Measurements from ENCODE around the gene MBTPS1.
"Not testable (repeated sequence)": the region's sequence is repeated elsewhere in the genome, so short reads cannot be mapped to it uniquely, and the experiment has no call there.

The MBTPS1 gene

DNA sequence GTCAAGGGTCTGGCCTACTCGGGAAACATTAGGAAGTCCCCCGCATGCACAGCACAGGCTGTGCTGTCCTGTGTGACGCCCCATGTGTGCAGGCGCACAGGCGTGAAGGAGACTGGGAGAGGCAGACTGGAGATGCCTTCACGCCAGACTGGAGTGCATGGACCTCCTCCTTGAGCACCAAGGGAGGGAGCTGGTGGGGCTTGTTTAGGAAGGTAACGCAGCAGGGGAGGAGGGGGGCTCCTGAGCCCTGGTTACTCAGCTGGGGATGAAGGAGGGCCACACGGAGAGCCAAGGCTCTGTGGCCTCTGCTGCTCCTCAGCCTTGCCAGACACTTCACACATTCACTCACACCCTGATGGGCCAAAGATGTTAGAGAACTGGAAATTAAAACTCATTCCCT lies 20.5 kb upstream of the MBTPS1 start:
- no peak for DNase-seq (ENCODE audit: low spot score)

DNA sequence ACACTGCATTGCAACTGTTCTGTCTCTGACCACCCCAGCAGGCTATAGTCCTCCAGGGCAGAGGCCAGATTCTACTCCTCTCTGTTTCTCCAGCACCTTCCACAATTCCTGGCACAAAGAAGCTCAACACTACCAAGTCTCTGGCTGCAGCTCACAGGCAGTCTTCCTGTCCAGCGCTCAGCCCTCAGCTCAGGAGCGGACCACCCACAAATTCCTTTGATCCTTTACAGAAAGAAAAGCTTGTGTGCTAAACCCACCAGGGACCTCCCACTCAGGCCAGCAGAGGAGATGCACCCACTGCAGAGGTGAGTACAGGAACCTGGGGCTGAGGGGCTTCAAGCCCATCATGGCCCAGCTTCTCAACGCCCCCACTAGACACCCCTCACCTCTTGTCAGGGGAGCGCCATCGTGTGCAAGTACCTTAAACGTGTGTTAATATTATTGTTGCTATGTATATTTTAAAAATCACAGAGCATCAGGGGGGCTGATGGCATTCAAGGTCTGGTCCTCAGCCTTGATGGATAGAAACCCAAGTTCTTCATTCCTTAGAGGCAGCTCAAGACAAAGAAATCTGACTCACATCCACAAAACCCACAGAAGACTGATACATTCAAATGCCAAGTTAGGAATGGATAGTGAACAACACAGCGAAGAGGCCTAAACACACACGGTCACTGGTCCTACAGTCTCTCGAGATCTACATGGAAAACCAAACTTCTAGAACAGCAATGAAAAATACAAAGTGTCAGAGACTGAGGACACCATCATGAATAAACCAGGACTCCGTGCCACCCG lies 19.8 kb upstream of the MBTPS1 start:
- no peak for DNase-seq (ENCODE audit: low spot score)

DNA sequence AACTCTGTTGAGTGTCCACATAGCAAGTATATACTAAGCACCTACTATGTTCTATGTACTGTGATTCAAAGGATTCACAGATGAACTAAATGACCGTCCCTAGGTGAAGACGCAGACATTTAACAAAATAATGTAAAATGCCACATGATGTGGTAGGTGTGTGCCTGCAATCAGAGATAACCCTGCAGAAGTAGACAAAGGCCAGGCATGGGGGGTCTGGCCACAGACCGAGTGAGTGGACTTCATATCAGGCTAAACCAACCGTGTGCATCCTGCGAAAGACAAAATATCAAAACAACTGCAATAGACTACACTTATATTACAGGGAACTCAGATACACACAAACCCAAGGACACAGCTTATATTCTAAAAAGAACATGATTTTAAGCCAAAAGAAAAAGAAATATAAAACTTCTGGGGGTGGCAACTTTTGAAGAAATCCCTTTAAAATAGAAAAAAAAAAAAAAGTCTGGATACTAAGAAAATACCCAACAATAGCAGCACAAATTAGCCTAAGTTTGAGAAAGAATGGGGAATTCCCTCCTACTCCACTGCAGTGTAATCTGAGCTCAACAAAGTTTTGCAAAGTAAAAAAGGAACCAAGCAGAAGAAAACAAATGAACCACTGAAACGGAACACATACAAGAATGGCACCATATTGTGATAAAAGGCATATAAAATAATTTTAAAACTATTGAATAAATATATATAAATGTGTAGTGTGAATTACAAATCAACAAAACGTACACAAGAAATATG lies 16.0 kb upstream of the MBTPS1 start:
- no peak for DNase-seq (ENCODE audit: low spot score)

DNA sequence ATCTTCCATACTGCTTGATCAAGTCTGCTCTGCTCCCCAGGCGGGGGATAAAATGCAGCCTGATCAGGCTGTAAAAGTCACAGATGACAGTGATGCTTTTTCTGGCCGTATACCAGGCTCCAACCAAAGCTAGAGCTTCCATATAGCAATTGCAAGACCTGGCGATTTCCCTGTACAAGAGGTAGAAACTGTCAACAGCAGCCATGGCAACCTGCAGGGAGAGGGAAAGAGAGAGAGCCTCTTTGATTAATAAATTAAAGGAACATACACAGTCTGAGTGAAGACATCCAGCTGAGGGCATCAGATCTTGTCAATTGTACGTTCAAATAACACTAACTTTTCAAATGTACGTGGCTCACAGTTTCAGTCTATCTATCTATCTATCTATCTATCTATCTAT lies 14.4 kb upstream of the MBTPS1 start:
- no peak for DNase-seq (ENCODE audit: low spot score)

DNA sequence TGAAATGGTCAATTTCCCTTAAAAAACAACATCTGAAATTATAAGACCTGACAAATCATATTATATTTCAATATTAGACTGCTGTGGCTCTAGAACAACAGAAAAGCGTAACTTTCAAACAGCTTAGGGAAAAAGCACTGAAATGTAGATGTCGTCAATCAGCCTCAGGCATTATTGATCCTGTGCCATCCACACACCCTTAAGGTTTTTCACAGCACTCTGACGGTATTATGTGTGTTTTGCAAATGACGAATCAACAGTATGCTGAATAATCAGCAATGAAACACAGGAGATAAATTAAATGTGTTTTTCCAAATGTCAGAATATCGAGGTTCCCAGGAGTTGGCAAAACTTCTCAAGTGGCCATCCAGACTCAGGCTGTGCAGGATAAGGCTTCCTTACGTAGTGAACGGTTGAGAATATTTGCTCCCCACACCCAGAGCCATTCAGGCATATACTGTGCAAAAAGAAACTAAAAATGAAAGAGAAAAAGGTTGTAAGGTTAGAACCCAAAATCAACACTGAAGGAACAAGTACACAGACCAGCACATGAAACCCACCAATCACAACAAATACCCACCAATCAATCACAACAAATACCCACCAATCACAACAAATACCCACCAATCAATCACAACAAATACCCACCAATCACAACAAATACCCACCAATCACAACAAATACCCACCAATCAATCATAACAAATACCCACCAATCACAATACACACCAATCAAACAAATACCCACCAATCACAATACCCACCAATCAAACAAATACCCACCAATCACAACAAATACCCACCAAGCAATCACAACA lies 7.7 kb upstream of the MBTPS1 start:
- DNase-seq (ENCODE audit: low spot score) = no peak

DNA sequence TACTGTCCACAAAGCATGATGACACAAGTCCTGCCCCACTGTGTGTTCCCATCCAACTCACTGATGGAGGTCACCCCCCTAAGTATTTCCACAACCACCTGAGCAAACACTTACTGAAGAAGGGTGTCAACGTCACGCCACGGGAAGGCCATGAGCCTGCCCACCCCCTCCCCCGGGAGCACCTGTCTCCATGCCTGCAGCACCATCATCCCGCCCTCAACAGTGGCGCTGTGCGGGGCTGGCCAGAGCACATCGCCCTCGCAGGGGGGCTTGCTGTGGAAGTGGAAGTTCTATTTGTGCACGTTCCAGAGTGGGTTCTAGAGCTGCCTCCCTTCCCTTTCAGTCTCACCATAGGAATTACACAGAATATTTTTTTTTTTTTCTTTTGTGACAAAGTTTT lies 4.3 kb upstream of the MBTPS1 start:
- DNase-seq (ENCODE audit: low spot score) = no peak

DNA sequence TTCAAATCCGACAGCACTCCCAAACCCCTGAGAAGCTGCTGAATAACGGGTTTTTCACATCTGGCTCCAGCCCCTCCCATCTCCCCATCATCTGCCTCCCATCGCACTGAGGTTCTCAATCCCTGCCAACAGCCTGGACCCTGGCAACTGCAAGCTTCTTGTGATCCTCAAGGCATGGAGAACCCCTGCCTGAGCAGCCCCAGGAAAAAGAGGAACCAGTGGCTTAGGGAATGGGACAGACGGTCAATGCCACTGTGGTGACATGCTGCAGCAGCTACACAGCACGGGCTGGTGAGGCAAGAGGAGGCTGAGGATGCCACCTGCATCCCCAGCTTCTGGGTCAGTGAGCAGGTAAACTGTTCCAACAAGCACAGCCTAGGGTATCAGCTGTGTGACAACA lies 3.3 kb upstream of the MBTPS1 start:
- DNase-seq (ENCODE audit: low spot score) = no peak

DNA sequence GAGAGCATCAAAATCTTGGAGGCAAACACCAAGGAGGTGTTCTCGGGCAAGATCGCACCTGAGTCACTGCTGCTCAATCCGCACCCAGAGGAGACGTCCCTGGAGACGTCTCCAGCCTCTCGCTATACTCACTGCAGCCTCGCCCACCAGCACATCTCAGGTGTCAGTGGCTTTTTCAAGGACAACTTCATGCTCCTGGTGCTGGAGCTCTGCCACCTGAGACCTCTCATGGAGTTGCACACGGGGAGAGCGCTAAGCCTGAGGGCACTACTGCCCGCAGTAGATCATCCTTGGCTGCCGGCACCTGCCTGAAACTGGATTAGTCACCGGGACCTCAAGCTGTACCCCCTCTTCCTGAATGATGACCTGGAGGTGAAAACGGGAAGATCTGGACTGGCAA lies 2.6 kb upstream of the MBTPS1 start:
- DNase-seq (ENCODE audit: low spot score) = no peak

DNA sequence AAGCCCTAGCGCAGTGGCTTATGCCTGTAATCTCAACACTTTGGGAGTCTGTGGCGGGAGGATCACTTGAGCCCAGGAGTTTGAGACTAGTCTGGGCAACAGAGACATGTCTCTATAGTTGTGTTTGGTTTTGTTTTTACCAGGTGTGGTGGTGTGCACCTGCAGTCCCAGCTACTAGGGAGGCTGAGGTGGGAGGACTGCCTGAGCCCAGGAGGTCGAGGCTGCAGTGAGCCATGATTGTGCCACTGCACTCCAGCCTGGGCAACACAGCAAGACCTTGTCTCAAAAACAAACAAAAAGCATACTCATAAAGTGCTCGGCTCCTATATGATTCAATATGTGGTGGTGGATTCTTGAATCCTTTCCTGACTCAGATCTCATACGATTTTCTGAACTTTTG lies 1.6 kb upstream of the MBTPS1 start:
- DNase-seq (ENCODE audit: low spot score) = not testable (repeated sequence)

DNA sequence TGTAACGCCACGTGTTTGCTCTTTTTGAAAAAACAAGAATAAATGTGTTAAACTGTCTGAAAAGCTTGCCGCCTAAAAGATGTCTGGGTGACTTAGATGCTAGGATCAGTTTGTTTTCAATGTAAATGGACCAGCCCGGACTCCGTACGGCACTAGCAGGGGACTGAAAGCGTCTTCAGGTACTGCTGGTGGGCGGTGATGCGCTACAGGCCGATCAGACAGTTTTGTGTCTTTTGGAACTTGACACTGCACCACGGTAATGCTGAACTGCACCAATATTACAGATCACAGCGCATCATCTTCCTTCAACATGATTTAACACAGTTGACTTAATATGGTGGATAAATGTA lies 727 bp upstream of the MBTPS1 start:
- DNase-seq (ENCODE audit: low spot score) = no peak

DNA sequence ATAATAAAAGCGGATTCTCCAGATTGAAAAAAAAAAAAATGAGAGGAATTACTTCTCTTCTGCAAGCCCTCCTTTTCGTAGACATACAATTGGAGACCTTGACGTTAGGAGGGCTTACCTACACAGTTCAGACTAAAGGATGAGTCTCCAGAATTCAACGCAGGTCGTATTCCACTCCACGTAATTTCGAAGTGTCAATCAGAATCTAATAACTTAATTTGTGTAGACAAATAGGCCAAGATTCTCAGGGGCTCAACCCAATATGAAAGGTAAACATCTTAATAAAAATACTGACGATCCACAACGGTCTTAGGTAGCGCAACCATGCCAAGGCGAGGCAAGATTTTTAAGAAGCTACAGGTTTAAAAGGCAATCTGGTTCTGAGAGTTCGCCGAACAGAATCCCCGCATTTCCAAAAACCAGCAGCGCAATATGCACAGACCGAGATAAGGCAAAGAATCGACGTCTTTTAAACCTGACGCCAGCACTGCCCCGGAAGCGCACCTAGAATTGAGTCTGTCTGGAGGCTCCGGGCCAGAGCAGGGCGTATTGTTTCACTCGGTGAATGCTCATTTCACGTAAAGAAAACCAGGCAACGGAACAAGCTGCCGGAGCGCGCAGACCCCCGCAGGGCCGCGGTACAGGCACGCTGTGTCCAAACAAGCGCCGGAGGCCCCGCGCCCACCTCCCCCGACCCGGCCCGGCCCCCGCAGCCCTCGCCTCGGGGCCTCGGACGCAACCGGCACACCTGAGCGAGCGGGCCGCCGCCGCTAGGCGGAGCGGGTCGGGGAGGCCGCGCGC lies 623 bp downstream of the MBTPS1 start:
- no peak for DNase-seq (ENCODE audit: low spot score)

DNA sequence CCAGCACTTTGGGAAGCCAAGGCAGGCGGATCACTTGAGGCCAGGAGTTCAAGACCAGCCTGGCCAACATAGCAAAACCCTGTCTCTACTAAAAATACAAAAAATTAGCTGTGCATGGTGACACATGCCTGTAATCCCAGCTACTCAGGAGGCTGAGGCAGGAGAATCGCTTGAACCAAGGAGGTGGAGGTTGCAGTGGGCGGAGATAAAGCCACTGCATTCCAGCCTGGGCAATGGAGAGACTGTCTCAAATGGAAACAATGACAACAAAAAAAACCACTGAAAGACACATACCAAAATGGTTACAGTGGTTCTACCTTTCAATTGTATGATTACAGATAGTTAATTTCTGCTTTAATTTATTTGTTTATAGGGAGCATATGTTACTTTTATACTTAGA lies 4.8 kb downstream of the MBTPS1 start:
- DNase-seq (ENCODE audit: low spot score) = not testable (repeated sequence)

DNA sequence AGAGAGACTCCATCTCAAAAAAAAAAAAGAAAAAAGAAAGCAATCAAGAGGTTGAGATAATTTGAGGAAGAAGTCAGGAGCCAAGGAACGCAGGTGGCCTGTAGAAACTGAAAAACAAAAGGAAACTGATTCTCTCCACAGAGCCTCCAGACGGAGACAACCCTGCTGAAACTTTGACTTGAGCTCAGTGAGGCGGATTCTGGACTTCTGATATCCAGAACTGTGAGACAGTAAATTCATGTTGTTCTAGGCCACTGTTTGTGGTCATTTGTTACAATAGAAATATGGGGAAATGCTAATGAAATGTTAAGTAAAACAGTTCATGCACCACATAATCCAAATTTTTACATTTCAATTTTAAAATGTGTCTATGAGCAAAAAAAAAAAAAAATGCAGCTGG lies 5.2 kb downstream of the MBTPS1 start:
- no peak for DNase-seq (ENCODE audit: low spot score)

DNA sequence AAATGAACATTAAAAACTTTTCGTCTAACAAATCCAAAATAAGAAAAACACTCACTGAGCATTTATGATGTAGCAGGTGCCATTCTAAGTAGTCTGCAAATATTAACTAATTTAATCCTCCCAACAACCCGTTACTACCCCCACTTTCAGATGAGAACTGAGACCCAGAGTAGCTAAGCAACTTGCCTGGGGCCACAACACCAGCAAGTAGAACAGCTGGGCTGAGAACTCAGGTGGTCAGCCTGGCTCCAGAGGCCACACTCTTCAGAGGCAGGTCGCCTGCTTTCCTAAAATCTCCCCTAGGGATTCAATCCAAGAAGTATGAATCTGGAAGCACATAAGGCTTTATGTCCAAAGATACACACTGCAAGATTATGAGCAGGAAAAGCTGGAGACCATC lies 6.2 kb downstream of the MBTPS1 start:
- no peak for DNase-seq (ENCODE audit: low spot score)

DNA sequence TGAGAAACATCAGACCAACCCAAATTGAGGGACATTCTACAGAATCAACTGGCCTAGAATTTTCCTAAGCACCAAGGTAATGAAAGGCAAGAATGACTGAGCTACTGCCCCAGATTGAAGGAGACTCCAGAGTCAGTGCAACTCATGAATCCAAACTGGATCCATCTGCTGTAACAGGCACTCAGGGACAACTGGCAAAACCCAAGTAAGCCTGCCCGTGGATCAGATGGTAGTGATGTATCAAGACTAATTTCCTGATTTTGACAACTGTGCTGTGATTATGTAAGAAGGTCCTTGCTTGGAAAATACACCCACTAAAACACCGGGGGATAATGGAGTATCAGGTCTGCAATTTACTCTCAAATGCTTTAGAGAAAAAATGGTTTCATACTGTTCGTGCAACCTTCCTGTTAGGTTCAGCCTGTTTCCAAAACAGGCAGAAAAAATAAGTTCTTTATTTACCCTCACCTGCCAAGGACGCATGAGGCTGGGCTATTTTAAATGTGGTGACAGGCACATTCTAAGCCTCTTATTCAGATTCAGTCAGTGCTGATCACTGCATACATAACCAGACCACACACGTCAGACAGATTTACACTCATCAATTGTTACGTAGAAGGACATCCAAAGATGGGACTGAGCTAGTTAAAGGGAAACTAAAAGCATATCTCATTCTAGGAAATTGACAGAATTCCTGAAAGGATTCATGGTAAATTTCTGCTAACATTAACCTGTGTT lies 7.0 kb downstream of the MBTPS1 start:
- DNase-seq (ENCODE audit: low spot score) = no peak

DNA sequence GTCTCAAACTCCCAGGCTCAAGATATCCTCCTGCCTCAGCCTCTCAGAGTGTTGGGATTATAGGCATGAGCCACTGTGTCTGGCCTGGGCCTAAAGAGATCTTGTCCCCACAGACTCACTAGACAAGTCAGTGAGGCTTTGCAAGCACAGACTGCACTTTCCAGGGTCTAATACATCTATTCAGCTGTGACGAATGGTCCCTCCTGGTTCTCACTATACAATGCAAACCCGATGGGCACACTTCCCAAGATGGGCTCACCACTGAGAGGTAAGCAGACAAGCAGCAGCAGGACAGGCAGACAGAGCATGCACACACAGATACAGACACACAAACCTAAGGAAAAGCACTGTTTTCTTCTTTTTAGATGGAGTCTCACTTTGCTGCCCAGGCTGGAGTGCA lies 8.8 kb downstream of the MBTPS1 start:
- no peak for DNase-seq (ENCODE audit: low spot score)

DNA sequence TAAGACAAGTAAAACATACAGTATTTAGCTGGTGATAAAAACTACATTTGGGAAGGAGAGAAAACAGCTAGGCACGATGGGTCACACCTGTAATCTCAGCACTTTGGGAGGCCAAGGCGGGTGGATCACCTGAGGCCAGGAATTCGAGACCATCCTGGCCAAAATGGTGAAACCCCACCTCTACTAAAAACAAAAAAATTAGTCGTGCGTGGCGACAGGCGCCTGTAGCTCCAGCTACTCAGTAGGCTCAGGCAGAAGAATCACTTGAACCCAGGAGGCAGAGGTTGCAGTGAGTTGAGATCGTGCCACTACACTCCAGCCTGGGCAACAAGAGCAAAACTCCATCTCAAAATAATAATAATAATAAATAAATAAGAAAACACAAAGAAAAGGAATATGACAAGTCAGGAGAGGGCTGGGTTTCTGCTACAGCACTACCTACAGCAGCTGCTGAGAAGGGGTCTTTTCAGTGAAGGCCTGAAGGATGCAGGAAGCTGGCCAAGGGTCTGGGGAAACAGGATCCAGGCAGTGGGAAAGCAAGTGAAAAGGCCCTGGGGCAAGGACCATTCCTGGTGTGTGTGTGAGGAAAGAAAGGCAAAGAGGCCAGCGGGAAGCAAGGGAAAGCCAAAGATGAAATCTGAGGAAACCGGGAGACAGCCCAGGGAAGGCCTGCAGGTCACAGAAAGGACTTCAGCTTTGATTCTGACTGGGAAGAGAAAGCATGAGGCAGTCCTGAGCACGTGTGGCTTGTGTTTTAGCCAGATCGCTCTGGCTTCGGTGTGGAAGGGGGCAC lies 10.6 kb downstream of the MBTPS1 start:
- no peak for DNase-seq (ENCODE audit: low spot score)

DNA sequence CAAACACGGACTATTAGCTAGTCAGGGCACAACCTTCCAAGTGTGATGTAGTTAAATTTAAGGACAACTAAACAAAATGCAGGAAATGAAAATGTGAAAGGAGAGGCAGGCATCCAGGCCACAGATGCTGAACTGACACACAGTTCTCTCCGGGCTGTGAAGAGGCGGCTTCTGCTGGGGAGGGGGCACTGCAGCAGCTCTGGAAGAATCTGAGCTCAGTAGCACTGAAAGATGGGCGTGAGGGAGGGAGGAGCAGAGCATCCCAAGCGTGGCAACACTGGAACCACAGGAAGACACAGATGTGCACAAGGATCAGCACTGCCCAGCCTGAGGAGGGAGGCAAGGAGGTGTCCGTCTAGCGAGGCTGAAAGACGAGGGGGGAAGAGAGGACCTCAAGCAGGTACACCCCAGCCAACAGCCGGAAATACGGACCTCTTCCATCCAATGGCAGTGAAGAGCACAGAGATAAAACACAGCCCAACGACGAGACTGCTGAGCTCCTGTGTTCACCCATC lies 11.4 kb downstream of the MBTPS1 start:
- DNase-seq (ENCODE audit: low spot score) = no peak

DNA sequence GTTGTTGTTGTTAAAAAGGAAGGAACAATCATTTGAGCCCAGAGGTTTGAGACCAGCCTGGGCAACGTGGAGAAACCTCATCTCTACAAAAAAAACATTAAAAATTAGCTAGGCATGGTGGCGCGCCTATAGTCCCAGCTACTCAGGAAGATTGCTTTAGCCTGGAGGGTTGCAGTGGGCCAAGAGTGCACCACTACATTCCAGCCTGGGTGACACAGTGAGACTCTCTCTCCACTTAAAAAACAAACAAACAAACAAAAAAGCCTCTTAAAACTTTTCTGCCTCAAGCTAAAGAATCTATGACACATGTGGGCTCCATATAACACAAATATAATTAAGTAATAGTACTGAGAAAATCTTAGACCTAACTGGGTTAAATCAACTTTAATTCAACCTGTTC lies 12.5 kb downstream of the MBTPS1 start:
- no peak for DNase-seq (ENCODE audit: low spot score)

DNA sequence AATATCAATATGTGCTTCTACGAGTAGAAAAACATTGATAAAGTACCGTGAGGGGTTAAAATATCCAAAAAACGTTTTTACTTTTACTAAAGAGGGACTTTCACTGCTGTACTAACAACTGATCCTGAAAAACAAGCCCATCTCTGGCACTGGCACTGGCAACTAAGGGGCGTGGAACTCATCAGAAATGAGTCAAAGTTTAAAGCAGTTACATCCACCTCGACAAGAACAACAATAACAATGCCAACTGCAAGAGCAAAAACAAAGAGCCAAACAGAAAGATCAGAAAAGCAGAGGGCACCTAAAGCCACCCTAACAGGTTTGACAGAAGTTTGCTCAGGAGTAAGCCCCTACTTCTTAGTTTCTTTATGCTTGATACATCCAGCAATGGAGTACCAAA lies 13.1 kb downstream of the MBTPS1 start:
- DNase-seq (ENCODE audit: low spot score) = no peak

Data from globus pallidus (tissue), 1 donor.